IgD-negative memory B cell (primary cell): ENCODE data around the gene ATG10. TPM values are rescaled to one million over a fixed set of nuclear protein-coding genes. Genes with fewer than 3 reads are reported as not detected.
"Not testable (repeated sequence)": the region's sequence is repeated elsewhere in the genome, so short reads cannot be mapped to it uniquely, and the experiment has no call there.

ENCODE experiments used
- H3K27ac Mint-ChIP-seq, 3 donors: one replicate each; pipeline ENCODE4 v1.8.0; 2020 to 2022; ENCODE audit warnings: mild to moderate bottlenecking in 3 of 3, mixed read lengths in 3 of 3, moderate library complexity in 1 of 3
- H3K27me3 Mint-ChIP-seq: one replicate; pipeline ENCODE4 v1.8.0; 2021; ENCODE audit warnings: mixed read lengths
- H3K36me3 Mint-ChIP-seq: one replicate; pipeline ENCODE4 v1.8.0; 2020; ENCODE audit warnings: mild to moderate bottlenecking, mixed read lengths
- H3K4me1 Mint-ChIP-seq, 3 donors: one replicate each; pipeline ENCODE4 v1.8.0; 2020 to 2022; ENCODE audit warnings: mixed read lengths in 3 of 3, mild to moderate bottlenecking in 1 of 3
- H3K4me3 Mint-ChIP-seq, 4 donors: one replicate each; pipeline ENCODE4 v1.8.0; 2020 to 2022; ENCODE audit warnings: mild to moderate bottlenecking in 4 of 4, mixed read lengths in 4 of 4, moderate library complexity in 3 of 4
- H3K9me3 Mint-ChIP-seq, 3 donors: one replicate each; pipeline ENCODE4 v1.8.0; 2020 to 2021; ENCODE audit warnings: mixed read lengths in 3 of 3, mild to moderate bottlenecking in 1 of 3
- polyA plus RNA-seq: library from polyadenylated mRNA; unstranded; fragments of 300-500 nt; fragmentation: Illumina TruSeq; gene quantifications from one replicate; pipeline ENCODE4 v1.2.3, GENCODE V29; 2021

The ATG10 gene
- polyA plus RNA-seq, 1 donor from 2014 or later = 12.2 TPM

- H3K9me3 Mint-ChIP-seq = no peaks in the 10 kb centered on the region
- H3K27me3 Mint-ChIP-seq = no peaks in the 10 kb centered on the region
- H3K4me1 Mint-ChIP-seq = peaks cover 0 to 3% (median 0%) of the 10 kb centered on the region in 3 donors
- no peak overlapping the region for H3K27ac Mint-ChIP-seq
- no peak overlapping the region for H3K4me3 Mint-ChIP-seq
- H3K36me3 Mint-ChIP-seq = no peaks in the 10 kb centered on the region
These were observed 6.3 kb upstream of the ATG10 start for GRCh38 chr5:81965524-81965923.

- Mint-ChIP-seq H3K4me3 (peak overlapping the region in 1 of 4 donors; percentile 64), H3K27ac (no peak overlapping the region), H3K4me1 (peaks cover 11 to 14% (median 11%) of the 10 kb centered on the region in 3 donors), H3K36me3 (no peaks in the 10 kb centered on the region), H3K27me3 (no peaks in the 10 kb centered on the region), H3K9me3 (no peaks in the 10 kb centered on the region)
These were observed 2.6 kb upstream of the ATG10 start for GRCh38 chr5:81969226-81969625.

GRCh38 chr5:81969912-81970311 is 1.9 kb upstream of the ATG10 start:
- peak overlapping the region in 2 of 4 donors; percentile 43 to 64 for H3K4me3 Mint-ChIP-seq
- no peaks in the 10 kb centered on the region for H3K9me3 Mint-ChIP-seq
- no peaks in the 10 kb centered on the region for H3K27me3 Mint-ChIP-seq
- no peaks in the 10 kb centered on the region for H3K36me3 Mint-ChIP-seq
- no peak overlapping the region for H3K27ac Mint-ChIP-seq
- peaks cover 11 to 14% (median 12%) of the 10 kb centered on the region in 3 donors for H3K4me1 Mint-ChIP-seq

- Mint-ChIP-seq H3K4me3 (peak overlapping the region; percentile 93 to 99 (median 96)), H3K4me1 (peaks cover 11 to 14% (median 12%) of the 10 kb centered on the region in 3 donors)
These were observed 612 bp upstream of the ATG10 start for GRCh38 chr5:81971111-81971711.

DNA sequence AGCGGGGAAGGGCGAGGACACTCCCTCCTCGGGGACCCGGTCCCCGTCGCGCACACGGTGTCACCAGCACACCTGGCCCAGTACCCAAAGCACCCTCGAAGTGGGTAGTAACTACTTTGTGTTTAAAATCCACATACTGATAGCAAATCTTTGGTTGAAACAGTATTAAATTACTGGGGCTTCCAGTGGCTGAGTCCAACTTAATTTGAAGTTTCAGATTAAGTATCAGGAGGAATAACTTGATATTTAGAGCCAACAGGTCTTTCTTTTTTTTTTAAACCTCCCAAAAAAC is 615 bp downstream of the ATG10 start:
- Mint-ChIP-seq H3K27ac (peak overlapping the region; percentile 60 to 98 (median 88)), H3K27me3 (no peaks in the 10 kb centered on the region), H3K36me3 (peaks cover 4% of the 10 kb centered on the region), H3K4me1 (peaks cover 11 to 14% (median 12%) of the 10 kb centered on the region in 3 donors), H3K4me3 (peak overlapping the region; percentile 93 to 99 (median 96)), H3K9me3 (no peaks in the 10 kb centered on the region)

More at GRCh38 chr5:81971111-81971711, 612 bp upstream of the ATG10 start:
- H3K27ac Mint-ChIP-seq = peak overlapping the region; percentile 95 to 98 (median 96)
- no peaks in the 10 kb centered on the region for H3K9me3 Mint-ChIP-seq
- no peaks in the 10 kb centered on the region for H3K36me3 Mint-ChIP-seq
- H3K27me3 Mint-ChIP-seq = no peaks in the 10 kb centered on the region

GRCh38 chr5:81980160-81980559 is 8.3 kb downstream of the ATG10 start:
- Mint-ChIP-seq H3K4me1 (peaks cover 2 to 8% (median 5%) of the 10 kb centered on the region in 3 donors), H3K27me3 (no peaks in the 10 kb centered on the region), H3K27ac (peak overlapping the region in 1 of 3 donors; percentile 23), H3K9me3 (no peaks in the 10 kb centered on the region), H3K36me3 (peaks cover 9% of the 10 kb centered on the region), H3K4me3 (no peak overlapping the region)

DNA sequence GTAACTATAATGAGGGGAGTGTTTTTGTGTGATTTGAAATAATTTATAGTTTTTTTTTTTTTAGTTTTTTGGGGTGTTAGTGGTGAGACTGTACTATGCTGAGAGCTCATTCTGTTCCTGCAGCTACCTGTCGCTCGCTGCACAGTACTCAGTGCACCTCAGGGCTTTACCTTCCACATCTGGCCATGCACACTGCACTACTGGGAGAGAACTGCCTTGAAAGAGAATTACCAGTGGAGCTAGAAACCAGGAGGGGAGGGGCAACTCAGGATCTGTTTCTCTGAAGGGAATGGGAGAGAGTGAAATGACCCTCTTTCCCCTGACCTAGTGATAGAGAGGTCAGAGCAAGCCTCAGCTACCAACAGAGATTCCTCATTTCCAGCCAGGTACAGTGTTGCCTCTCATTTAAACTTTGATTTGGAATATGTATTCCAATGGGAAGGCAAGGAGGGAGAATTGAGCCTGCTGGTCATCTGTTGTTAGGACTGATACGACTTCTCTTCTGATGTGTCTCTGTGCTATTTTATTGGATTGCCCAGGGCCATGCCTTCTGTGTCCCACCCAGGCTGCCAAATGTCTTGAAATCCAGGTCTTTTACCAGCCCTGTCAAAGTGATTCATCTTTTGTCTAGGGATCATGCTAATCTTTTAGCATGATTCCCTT is 8.9 kb downstream of the ATG10 start:
- H3K4me3 Mint-ChIP-seq = no peak overlapping the region
- H3K27me3 Mint-ChIP-seq = no peaks in the 10 kb centered on the region
- peaks cover 9% of the 10 kb centered on the region for H3K36me3 Mint-ChIP-seq
- peaks cover 2 to 8% (median 5%) of the 10 kb centered on the region in 3 donors for H3K4me1 Mint-ChIP-seq
- H3K27ac Mint-ChIP-seq = no peak overlapping the region
- H3K9me3 Mint-ChIP-seq = no peaks in the 10 kb centered on the region

DNA sequence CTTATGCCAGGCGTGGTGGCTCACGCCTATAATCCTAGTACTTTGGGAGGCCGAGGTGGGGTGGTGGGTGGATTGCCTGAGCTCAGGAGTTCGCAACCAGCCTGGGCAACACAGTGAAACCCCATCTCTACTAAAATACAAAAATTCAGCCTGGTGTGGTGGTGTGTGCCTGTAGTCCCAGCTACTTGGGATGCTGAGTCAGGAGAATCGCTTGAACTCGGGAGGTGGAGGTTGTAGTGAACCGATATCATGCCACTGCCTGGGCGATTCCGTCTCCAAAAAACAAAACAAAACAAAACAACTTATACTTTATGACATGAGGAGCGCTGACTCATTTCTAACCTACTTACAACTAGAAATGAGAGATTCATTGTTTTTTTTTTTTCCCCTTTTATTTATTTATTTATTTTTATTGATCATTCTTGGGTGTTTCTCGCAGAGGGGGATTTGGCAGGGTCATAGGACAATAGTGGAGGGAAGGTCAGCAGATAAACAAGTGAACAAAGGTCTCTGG is 10.4 kb downstream of the ATG10 start:
- not testable (repeated sequence) for H3K4me3 Mint-ChIP-seq, H3K27ac Mint-ChIP-seq, H3K9me3 Mint-ChIP-seq, H3K4me1 Mint-ChIP-seq, H3K27me3 Mint-ChIP-seq, H3K36me3 Mint-ChIP-seq

DNA sequence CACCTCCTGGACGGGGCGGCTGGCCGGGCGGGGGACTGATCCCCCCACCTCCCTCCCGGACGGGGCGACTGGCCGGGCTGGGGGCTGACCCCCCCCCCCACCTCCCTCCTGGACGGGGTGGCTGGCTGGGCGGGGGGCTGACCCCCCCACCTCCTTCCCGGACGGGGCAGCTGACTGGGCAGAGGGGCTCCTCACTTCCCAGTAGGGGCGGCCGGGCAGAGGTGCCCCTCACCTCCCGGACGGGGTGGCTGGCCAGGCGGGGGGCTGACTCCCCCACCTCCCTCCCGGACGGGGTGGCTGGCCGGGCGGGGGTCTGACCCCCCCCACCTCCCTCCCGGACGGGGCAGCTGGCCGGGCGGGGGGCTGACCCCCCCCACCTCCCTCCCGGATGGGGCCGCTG is 11.3 kb downstream of the ATG10 start:
- not testable (repeated sequence) for H3K4me1 Mint-ChIP-seq

GRCh38 chr5:81983563-81983962 is 11.7 kb downstream of the ATG10 start:
- H3K4me1 Mint-ChIP-seq, H3K27me3 Mint-ChIP-seq, H3K27ac Mint-ChIP-seq, H3K9me3 Mint-ChIP-seq, H3K36me3 Mint-ChIP-seq, H3K4me3 Mint-ChIP-seq: not testable (repeated sequence)

More for the DNA sequence above, 11.3 kb downstream of the ATG10 start:
- not testable (repeated sequence) for H3K36me3 Mint-ChIP-seq, H3K27ac Mint-ChIP-seq, H3K27me3 Mint-ChIP-seq, H3K4me3 Mint-ChIP-seq, H3K9me3 Mint-ChIP-seq

GRCh38 chr5:81986126-81986525 is 14.3 kb downstream of the ATG10 start:
- no peaks in the 10 kb centered on the region for H3K27me3 Mint-ChIP-seq
- no peak overlapping the region for H3K4me3 Mint-ChIP-seq
- H3K27ac Mint-ChIP-seq = no peak overlapping the region
- no peaks in the 10 kb centered on the region for H3K4me1 Mint-ChIP-seq
- H3K9me3 Mint-ChIP-seq = no peaks in the 10 kb centered on the region
- peaks cover 6% of the 10 kb centered on the region for H3K36me3 Mint-ChIP-seq

GRCh38 chr5:81989204-81989603 is 17.4 kb downstream of the ATG10 start:
- Mint-ChIP-seq H3K4me3 (no peak overlapping the region), H3K36me3 (peaks cover 6% of the 10 kb centered on the region), H3K9me3 (no peaks in the 10 kb centered on the region), H3K27me3 (no peaks in the 10 kb centered on the region), H3K27ac (no peak overlapping the region), H3K4me1 (no peaks in the 10 kb centered on the region)

DNA sequence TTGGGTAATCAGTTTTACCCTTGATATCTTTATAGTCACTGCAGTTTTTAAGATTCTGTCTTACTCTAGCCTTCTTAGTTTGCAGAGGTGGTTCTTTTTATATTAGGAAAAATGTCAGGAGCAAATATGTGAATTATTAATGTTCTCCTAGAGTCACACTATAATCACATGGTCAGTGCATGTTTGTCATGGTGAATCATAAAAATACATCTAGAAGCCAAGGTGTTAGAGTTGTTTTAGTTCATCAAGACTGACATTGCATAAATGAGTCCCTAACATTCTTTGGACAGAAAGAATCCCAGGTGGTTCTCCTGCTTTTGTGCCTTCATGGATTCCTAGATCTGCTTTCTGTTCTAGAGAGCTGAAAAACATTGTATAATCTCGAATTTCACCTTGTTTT is 22.9 kb downstream of the ATG10 start:
- H3K27me3 Mint-ChIP-seq = no peaks in the 10 kb centered on the region
- peaks cover 0 to 5% (median 4%) of the 10 kb centered on the region in 3 donors for H3K4me1 Mint-ChIP-seq
- peak overlapping the region in 1 of 3 donors; percentile 35 for H3K27ac Mint-ChIP-seq
- H3K4me3 Mint-ChIP-seq = no peak overlapping the region
- peaks cover 5% of the 10 kb centered on the region for H3K36me3 Mint-ChIP-seq
- H3K9me3 Mint-ChIP-seq = peaks cover 5 to 13% (median 5%) of the 10 kb centered on the region in 3 donors

DNA sequence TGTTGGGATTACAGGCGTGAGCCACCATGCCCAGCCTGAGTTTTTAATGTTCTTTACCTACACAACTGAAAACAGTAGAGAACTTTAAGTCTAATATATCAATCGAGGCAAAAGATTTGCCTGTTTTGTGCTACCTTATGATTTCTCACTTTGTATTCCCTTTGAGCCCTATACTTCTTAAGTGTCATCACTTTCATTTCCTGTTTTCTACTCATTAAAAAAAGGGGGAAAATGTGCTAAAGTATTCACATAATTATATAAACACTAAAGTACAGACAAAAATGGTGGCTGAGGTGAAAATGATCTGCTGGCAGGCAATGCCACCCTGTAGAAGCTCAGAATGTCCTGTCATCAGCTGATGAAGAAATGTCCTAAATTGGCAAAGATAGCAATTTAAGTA is 23.6 kb downstream of the ATG10 start:
- H3K9me3 Mint-ChIP-seq = peaks cover 5 to 16% (median 5%) of the 10 kb centered on the region in 3 donors
- H3K27ac Mint-ChIP-seq = no peak overlapping the region
- H3K36me3 Mint-ChIP-seq = peaks cover 7% of the 10 kb centered on the region
- peaks cover 0 to 5% (median 4%) of the 10 kb centered on the region in 3 donors for H3K4me1 Mint-ChIP-seq
- H3K27me3 Mint-ChIP-seq = no peaks in the 10 kb centered on the region
- H3K4me3 Mint-ChIP-seq = no peak overlapping the region

GRCh38 chr5:82004511-82004910 is 32.7 kb downstream of the ATG10 start:
- peak overlapping the region in 1 of 3 donors; percentile 23 for H3K27ac Mint-ChIP-seq
- H3K4me1 Mint-ChIP-seq = no peaks in the 10 kb centered on the region
- H3K4me3 Mint-ChIP-seq = no peak overlapping the region
- no peaks in the 10 kb centered on the region for H3K27me3 Mint-ChIP-seq
- H3K9me3 Mint-ChIP-seq = peaks cover 0 to 3% (median 1%) of the 10 kb centered on the region in 3 donors
- peaks cover 4% of the 10 kb centered on the region for H3K36me3 Mint-ChIP-seq

- not testable (repeated sequence) for H3K9me3 Mint-ChIP-seq, H3K4me3 Mint-ChIP-seq, H3K27me3 Mint-ChIP-seq
These were observed 38.0 kb downstream of the ATG10 start for GRCh38 chr5:82009869-82010268.

More at GRCh38 chr5:82009869-82010268, 38.0 kb downstream of the ATG10 start:
- not testable (repeated sequence) for H3K36me3 Mint-ChIP-seq, H3K4me1 Mint-ChIP-seq, H3K27ac Mint-ChIP-seq
